Measurements from ENCODE around the gene TAMALIN.
A peak's percentile ranks its signal among the peaks of the same experiment; 100 is the strongest.

TAMALIN gene

DNA sequence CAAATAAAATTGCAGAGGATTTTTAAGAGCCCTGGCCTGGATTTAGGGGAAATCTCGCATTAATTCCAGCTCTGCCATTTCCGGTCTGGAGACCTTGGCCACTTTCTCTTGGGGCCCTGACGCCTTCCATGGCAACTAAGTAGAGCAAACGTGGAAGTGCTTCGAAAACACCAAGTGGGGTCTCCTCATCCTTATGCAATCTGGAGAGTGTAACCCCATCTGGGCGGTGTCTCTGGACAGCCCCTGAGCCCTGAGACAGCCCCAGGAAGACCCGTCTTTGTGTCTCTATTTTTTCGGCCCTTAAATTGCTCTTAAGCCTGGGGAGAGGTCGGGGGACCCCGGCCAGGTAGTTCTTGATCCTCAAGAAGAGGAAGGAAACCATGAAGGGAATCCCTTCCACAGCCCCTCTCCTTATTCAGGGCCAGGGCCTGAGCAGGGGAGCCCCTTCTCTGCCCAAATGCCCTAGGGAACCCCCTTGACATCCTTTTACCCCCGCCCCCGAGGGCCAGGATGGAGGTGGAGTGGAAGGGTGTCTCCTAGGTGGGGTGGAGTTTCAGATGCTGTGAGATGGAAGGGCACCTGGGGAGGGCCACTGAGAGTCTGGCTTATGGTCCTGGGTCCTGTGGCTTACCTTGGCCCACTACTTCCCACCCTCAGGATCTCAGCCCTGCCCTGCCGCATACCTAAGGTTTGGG, 26.8 kb downstream of the TAMALIN start:
- TF ChIP-seq, protein P1, sequence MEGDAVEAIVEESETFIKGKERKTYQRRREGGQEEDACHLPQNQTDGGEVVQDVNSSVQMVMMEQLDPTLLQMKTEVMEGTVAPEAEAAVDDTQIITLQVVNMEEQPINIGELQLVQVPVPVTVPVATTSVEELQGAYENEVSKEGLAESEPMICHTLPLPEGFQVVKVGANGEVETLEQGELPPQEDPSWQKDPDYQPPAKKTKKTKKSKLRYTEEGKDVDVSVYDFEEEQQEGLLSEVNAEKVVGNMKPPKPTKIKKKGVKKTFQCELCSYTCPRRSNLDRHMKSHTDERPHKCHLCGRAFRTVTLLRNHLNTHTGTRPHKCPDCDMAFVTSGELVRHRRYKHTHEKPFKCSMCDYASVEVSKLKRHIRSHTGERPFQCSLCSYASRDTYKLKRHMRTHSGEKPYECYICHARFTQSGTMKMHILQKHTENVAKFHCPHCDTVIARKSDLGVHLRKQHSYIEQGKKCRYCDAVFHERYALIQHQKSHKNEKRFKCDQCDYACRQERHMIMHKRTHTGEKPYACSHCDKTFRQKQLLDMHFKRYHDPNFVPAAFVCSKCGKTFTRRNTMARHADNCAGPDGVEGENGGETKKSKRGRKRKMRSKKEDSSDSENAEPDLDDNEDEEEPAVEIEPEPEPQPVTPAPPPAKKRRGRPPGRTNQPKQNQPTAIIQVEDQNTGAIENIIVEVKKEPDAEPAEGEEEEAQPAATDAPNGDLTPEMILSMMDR (IDR thresholded peaks at IDR 0.05; ENCODE audit: low read depth, low read length, missing control alignments) = no peak
- DNase-seq (ENCODE audit: extremely low read depth, low read depth) = no peak
- H3K4me3 ChIP-seq (replicated peaks; ENCODE audit: low read depth, low read length) = peak overlapping the region; percentile 22

DNA sequence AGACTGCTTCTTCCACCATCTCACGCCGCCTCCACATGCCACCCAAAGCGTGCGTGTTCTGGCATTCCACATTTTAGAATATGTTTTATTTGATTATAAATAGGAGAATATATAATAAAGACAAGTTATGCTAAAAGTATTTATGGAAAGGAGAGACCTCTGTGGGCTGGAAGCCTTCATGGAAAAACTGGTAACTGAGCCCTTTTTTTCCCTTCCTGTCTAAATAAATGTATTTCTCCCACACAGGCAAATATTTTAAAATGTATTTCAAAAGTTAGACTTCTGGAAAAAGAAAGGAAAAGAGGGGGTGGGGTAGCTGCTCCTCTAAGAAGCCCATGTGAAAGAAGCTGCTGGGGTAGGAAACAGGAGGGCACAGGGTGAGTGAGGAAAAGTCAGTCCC, 28.4 kb downstream of the TAMALIN start:
- no peak for DNase-seq (ENCODE audit: extremely low read depth, low read depth)
- no peak overlapping the region for H3K4me3 ChIP-seq (replicated peaks; ENCODE audit: low read depth, low read length)
- TF ChIP-seq, protein P1 (IDR thresholded peaks at IDR 0.05; ENCODE audit: low read depth, low read length, missing control alignments) = no peak

- no peak for DNase-seq (ENCODE audit: extremely low read depth, low read depth)
- TF ChIP-seq, protein P1 (IDR thresholded peaks at IDR 0.05; ENCODE audit: low read depth, low read length, missing control alignments) = no peak
- no peak overlapping the region for H3K4me3 ChIP-seq (replicated peaks; ENCODE audit: low read depth, low read length)
Measured at GRCh38 chr12:52035926-52036325, 29.2 kb downstream of the TAMALIN start.

DNA sequence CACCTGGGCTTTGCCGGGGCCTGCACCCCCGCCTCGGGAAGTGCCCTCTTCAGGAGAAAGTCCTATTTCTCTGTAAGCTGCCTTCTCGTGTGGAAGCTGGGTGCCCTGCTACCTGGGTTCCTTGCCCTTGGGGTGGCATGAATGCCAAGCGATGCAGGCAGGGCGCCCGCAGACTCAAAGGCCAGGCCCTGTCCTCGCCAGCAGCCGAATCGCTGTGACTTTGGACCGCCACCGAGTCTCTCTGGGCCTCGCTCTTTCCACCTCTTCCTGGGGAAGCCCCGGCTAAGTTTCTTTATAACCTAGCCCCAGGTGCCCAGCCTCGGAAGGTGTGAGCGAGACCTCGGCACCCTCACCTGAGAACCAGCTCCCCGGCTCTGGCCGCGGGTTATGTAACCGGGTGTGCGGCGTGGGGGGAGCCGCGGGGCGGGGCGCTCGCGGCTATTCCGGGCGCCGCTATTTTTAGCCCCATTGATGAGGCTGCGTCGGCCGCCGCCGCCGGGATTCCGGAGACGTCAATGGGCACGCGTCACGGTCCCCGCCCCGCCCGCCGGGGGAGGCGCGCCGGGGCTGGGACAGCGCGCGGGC, 29.9 kb downstream of the TAMALIN start:
- peak overlapping the region; percentile 34 for H3K4me3 ChIP-seq (replicated peaks; ENCODE audit: low read depth, low read length)
- DNase-seq (ENCODE audit: extremely low read depth, low read depth) = no peak
- TF ChIP-seq, protein P1 (IDR thresholded peaks at IDR 0.05; ENCODE audit: low read depth, low read length, missing control alignments) = no peak

DNA sequence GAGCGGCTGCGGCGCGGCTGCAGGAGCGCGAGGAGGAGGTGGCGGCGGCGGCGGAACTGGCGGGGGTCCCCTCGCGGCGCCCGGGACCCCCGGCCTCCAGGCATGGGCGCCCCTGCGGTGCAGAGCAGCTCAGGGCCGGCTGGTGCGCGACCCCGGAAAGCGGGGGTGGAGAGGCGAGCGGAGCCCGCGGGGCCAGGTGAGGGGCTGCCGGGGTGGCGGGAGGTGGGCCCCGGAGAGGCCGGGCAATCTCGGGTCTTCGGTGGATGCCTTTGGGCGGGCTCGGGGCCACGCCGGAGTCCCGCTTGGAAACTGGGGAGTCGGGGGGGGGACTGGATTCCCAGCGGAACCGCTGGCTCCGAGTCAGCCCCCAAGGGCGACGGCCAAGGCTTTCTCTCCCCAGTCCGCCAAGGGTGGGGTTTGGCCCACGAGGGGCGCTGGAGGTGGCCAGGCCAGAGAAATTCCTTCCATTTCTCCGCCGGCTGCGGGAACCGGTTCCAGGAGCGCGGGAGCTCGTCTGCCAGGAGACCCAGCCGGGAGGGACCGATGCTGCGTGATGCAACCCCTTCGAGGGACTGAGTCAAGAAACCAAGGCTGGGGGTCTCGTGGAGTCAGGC, 30.6 kb downstream of the TAMALIN start:
- H3K4me3 ChIP-seq (replicated peaks; ENCODE audit: low read depth, low read length) = peak overlapping the region; percentile 76
- no peak for DNase-seq (ENCODE audit: extremely low read depth, low read depth)
- TF ChIP-seq, protein P1 (IDR thresholded peaks at IDR 0.05; ENCODE audit: low read depth, low read length, missing control alignments) = no peak

DNA sequence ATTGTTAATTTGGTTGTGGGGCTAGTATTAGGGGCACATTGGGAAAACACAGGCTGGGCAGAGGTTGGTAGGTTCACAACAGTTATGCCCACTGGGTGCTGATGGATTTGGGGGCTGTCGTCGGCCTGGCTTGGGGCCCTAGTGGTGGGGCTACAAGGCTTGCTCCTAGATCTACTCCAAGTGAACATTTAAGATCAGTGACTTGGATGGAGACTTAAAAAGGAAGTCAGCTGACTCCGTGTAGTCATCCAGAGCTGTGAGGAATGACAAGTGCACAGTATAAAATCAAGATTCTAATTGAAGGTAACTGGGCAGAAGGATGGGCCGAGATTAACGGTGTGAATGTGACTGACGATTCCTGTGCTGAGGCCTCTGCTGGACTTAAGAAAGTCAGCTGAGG, 31.7 kb downstream of the TAMALIN start:
- no peak for DNase-seq (ENCODE audit: extremely low read depth, low read depth)
- peak overlapping the region; percentile 76 for H3K4me3 ChIP-seq (replicated peaks; ENCODE audit: low read depth, low read length)
- TF ChIP-seq, protein P1 (IDR thresholded peaks at IDR 0.05; ENCODE audit: low read depth, low read length, missing control alignments) = no peak

All from HFF-Myc (cell line).